ENCODE results near the gene PPP4C. TPM values are rescaled to one million over a fixed set of nuclear protein-coding genes. Genes with fewer than 3 reads are reported as not detected.

The PPP4C gene
- polyA plus RNA-seq, 1 donor from 2014 or later, result 173 TPM

- Histone ChIP-seq H3K79me2 (replicated peaks; ENCODE audit: insufficient read depth, low read length) (no peaks in the 10 kb centered on the region), H2AFZ (ENCODE audit: low read depth, low read length) (no peak overlapping the region), H3K36me3 (ENCODE audit: insufficient read depth, low read length) (peaks cover 5% of the 10 kb centered on the region), H3K4me3 (ENCODE audit: low read length) (no peak overlapping the region), H4K20me1 (ENCODE audit: insufficient read depth) (no peaks in the 10 kb centered on the region), H3K27ac (ENCODE audit: low read length) (no peak overlapping the region), H3K4me2 (ENCODE audit: low read length) (no peak overlapping the region), H3K9me3 (ENCODE audit: low read length) (no peaks in the 10 kb centered on the region), H3K27me3 (ENCODE audit: insufficient read depth, low read depth, low read length) (no peaks in the 10 kb centered on the region), H3K9me2 (ENCODE audit: insufficient read depth, low read length) (no peaks in the 10 kb centered on the region), H3K9ac (ENCODE audit: low read length) (no peak overlapping the region), H3F3A (ENCODE audit: insufficient read depth, low read length, poor library complexity, severe bottlenecking) (no peaks in the 10 kb centered on the region)
- TF ChIP-seq CTCF (IDR thresholded peaks at IDR 0.05; ENCODE audit: poor library complexity, severe bottlenecking) (no peak), EP300 (conservative IDR thresholded peaks at IDR 0.05; ENCODE audit: poor library complexity, severe bottlenecking) (no peak), EZH2 (IDR thresholded peaks at IDR 0.05; ENCODE audit: borderline replicate concordance, insufficient read depth, low read length, poor library complexity, severe bottlenecking) (no peak), SMC3 (conservative IDR thresholded peaks at IDR 0.05; ENCODE audit: poor library complexity) (no peak)
These were observed 10.7 kb downstream of the PPP4C start for GRCh38 chr16:30086291-30087140.

- no peaks in the 10 kb centered on the region for H3K79me2 ChIP-seq (replicated peaks; ENCODE audit: insufficient read depth, low read length)
- H3K9me2 ChIP-seq (ENCODE audit: insufficient read depth, low read length), result no peaks in the 10 kb centered on the region
- H3K36me3 ChIP-seq (ENCODE audit: insufficient read depth, low read length), result peaks cover 5% of the 10 kb centered on the region
- TF ChIP-seq SMC3 (conservative IDR thresholded peaks at IDR 0.05; ENCODE audit: poor library complexity) (no peak), MXI1 (conservative IDR thresholded peaks at IDR 0.05; ENCODE audit: poor library complexity, severe bottlenecking) (no peak), EZH2 (IDR thresholded peaks at IDR 0.05; ENCODE audit: borderline replicate concordance, insufficient read depth, low read length, poor library complexity, severe bottlenecking) (no peak), EP300 (conservative IDR thresholded peaks at IDR 0.05; ENCODE audit: poor library complexity, severe bottlenecking) (no peak), REST (IDR thresholded peaks at IDR 0.05; ENCODE audit: borderline replicate concordance) (no peak), POLR2AphosphoS5 (IDR thresholded peaks at IDR 0.05) (no peak), TAF1 (IDR thresholded peaks at IDR 0.05; ENCODE audit: low read depth) (no peak), RAD21 (conservative IDR thresholded peaks at IDR 0.05) (no peak), CTCF (IDR thresholded peaks at IDR 0.05; ENCODE audit: poor library complexity, severe bottlenecking) (no peak)
- H3K4me2 ChIP-seq (ENCODE audit: low read length), result no peak overlapping the region
- no peak overlapping the region for H3K27ac ChIP-seq (ENCODE audit: low read length)
- no peak overlapping the region for H3K9ac ChIP-seq (ENCODE audit: low read length)
- no peaks in the 10 kb centered on the region for H3K9me3 ChIP-seq (ENCODE audit: low read length)
- no peak overlapping the region for H2AFZ ChIP-seq (ENCODE audit: low read depth, low read length)
- H3K27me3 ChIP-seq (ENCODE audit: insufficient read depth, low read depth, low read length), result no peaks in the 10 kb centered on the region
- H4K20me1 ChIP-seq (ENCODE audit: insufficient read depth), result no peaks in the 10 kb centered on the region
- H3K4me3 ChIP-seq (ENCODE audit: low read length), result no peak overlapping the region
- no peaks in the 10 kb centered on the region for H3F3A ChIP-seq (ENCODE audit: insufficient read depth, low read length, poor library complexity, severe bottlenecking)
These were observed 11.5 kb downstream of the PPP4C start for GRCh38 chr16:30087181-30087898.

Measured in neural cell (in vitro differentiated cells).